SU-DHL-6 (cell line): ENCODE measurements around the gene TECTA.

ENCODE experiments used
- H2AFZ ChIP-seq: fragments of 200-600 bp; sonication (generic); 2 replicates; pipeline ENCODE4 v1.6.1; 2014; ENCODE audit warnings: low read depth, mild to moderate bottlenecking, moderate library complexity, mixed read lengths, antibody characterized with exemption, low read length; ENCODE audit not compliant: severe bottlenecking
- H3F3A ChIP-seq: fragments of 200-600 bp; shearing (Covaris generic); 2 replicates; pipeline ENCODE4 v1.6.0; 2016; ENCODE audit warnings: antibody characterized with exemption, mild to moderate bottlenecking; ENCODE audit not compliant: insufficient read depth
- H3K27ac ChIP-seq: fragments of 200-600 bp; sonication (generic); 2 replicates; pipeline ENCODE4 v1.5.1; 2016; ENCODE audit warnings: low read depth, mild to moderate bottlenecking, low read length, moderate library complexity, mixed read lengths
- H3K27me3 ChIP-seq: fragments of 200-600 bp; sonication (generic), shearing (Covaris generic); 2 replicates; pipeline ENCODE4 v1.6.0; 2014; ENCODE audit warnings: mild to moderate bottlenecking, low read length
- H3K36me3 ChIP-seq: fragments of 200-600 bp; sonication (generic); 2 replicates; pipeline ENCODE4 v1.6.1; 2014; ENCODE audit warnings: mild to moderate bottlenecking, low read length, mixed read lengths
- H3K4me2 ChIP-seq: fragments of 300-600, 200-600 bp; shearing (Covaris generic), sonication (generic); 2 replicates; pipeline ENCODE4 v1.6.0; 2014; ENCODE audit warnings: low read length, low read depth, mild to moderate bottlenecking; ENCODE audit not compliant: poor library complexity, severe bottlenecking
- H3K4me3 ChIP-seq: fragments of 200-600 bp; sonication (generic); 2 replicates; pipeline ENCODE4 v1.5.1; 2014; ENCODE audit warnings: antibody characterized with exemption, low read length, mild to moderate bottlenecking, mixed read lengths; ENCODE audit not compliant: insufficient read depth, poor library complexity, severe bottlenecking
- H3K79me2 ChIP-seq: fragments of 200-600 bp; sonication (generic); 2 replicates; pipeline ENCODE4 v1.6.1; 2014; ENCODE audit warnings: mild to moderate bottlenecking, low read length, moderate library complexity; ENCODE audit not compliant: insufficient read depth
- H3K9ac ChIP-seq: fragments of 200-600 bp; sonication (generic); 2 replicates; pipeline ENCODE4 v1.7.0; 2014; ENCODE audit warnings: mild to moderate bottlenecking, low read length
- H3K9me2 ChIP-seq: fragments of 200-600 bp; sonication (generic); replicated peaks from 2 replicates; pipeline ENCODE4 v1.6.1; 2014; ENCODE audit warnings: low read length; ENCODE audit not compliant: insufficient read depth
- H3K9me3 ChIP-seq: fragments of 200-600 bp; sonication (generic); 2 replicates; pipeline ENCODE4 v1.6.1; 2014; ENCODE audit warnings: low read length, mixed read lengths; ENCODE audit not compliant: insufficient read depth
- H4K20me1 ChIP-seq: fragments of 200-600 bp; sonication (generic); 2 replicates; pipeline ENCODE4 v1.6.1; 2014; ENCODE audit warnings: low read depth, mild to moderate bottlenecking, antibody characterized with exemption, low read length, moderate library complexity, mixed read lengths
- EZH2phosphoT487 ChIP-seq: fragments of 200-600 bp; sonication (generic), shearing (Covaris generic); conservative IDR thresholded peaks from 2 replicates; pipeline ENCODE4 v1.6.1; 2018; ENCODE audit warnings: mild to moderate bottlenecking, antibody characterized with exemption, low read length, moderate library complexity, mixed read lengths
- TF ChIP-seq, protein P1 (sequence below): fragments of 200-600 bp; sonication (generic); IDR thresholded peaks from one replicate; pipeline ENCODE4 v1.5.1; 2017; ENCODE audit warnings: antibody characterized with exemption, mild to moderate bottlenecking, low read length, moderate library complexity; ENCODE audit not compliant: insufficient read depth, poor library complexity, severe bottlenecking

The TECTA gene

DNA sequence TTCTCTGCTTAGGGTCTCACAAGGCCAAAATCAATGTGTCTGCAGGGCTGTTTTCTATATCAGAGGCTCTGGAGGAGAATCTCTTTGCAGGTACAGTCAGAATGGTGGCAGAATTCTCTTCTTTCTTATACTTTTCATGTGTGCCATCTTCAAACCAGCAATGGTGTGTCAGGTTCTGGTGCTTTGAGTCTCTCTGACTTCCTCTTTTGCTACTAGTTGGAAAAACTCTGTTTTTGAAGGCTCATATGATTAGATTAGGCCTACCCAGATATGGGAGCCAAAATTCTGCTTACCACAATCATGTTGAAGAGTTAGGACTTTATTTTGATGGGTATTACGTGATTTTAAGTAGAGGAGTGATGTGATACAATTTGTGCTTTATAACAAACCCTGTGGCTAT is 18.8 kb upstream of the TECTA start:
- no peaks in the 10 kb centered on the region for H4K20me1 ChIP-seq
- no peaks in the 10 kb centered on the region for H3K27me3 ChIP-seq
- no peaks in the 10 kb centered on the region for H3K79me2 ChIP-seq
- H3K36me3 ChIP-seq: no peaks in the 10 kb centered on the region
- H3K27ac ChIP-seq: no peak overlapping the region
- no peak overlapping the region for H2AFZ ChIP-seq
- no peak overlapping the region for H3K4me2 ChIP-seq
- no peaks in the 10 kb centered on the region for H3K9me2 ChIP-seq
- no peaks in the 10 kb centered on the region for H3F3A ChIP-seq
- H3K9me3 ChIP-seq: no peaks in the 10 kb centered on the region
- no peak overlapping the region for H3K9ac ChIP-seq
- no peak overlapping the region for H3K4me3 ChIP-seq
- TF ChIP-seq, protein P1, sequence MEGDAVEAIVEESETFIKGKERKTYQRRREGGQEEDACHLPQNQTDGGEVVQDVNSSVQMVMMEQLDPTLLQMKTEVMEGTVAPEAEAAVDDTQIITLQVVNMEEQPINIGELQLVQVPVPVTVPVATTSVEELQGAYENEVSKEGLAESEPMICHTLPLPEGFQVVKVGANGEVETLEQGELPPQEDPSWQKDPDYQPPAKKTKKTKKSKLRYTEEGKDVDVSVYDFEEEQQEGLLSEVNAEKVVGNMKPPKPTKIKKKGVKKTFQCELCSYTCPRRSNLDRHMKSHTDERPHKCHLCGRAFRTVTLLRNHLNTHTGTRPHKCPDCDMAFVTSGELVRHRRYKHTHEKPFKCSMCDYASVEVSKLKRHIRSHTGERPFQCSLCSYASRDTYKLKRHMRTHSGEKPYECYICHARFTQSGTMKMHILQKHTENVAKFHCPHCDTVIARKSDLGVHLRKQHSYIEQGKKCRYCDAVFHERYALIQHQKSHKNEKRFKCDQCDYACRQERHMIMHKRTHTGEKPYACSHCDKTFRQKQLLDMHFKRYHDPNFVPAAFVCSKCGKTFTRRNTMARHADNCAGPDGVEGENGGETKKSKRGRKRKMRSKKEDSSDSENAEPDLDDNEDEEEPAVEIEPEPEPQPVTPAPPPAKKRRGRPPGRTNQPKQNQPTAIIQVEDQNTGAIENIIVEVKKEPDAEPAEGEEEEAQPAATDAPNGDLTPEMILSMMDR: no peak
- no peak for TF ChIP-seq EZH2phosphoT487

DNA sequence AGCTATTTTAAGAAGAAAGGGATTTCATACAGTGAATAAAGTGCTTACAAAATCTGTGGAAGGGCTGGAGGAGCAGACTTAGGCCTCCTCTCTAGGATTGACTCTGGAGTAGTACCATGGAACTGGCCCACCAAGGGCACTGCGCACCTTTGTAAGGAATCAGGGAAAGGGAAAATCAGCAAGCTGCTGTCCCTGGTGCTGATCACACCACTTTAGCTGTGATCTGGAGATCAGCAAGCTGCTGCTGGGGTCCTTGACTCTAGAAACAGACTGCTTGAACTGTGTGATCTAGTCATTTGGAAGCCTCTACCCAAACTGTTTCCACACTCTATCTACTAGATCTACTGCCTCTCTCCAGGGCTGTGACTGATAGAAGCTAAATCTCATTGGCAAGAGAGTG is 18.4 kb upstream of the TECTA start:
- no peak overlapping the region for H3K4me3 ChIP-seq
- no peak overlapping the region for H3K4me2 ChIP-seq
- H3K36me3 ChIP-seq: no peaks in the 10 kb centered on the region
- no peak overlapping the region for H3K27ac ChIP-seq
- H3F3A ChIP-seq: no peaks in the 10 kb centered on the region
- TF ChIP-seq, protein P1: no peak
- no peak for TF ChIP-seq EZH2phosphoT487
- H3K9ac ChIP-seq: no peak overlapping the region
- no peaks in the 10 kb centered on the region for H3K9me3 ChIP-seq
- H3K9me2 ChIP-seq: no peaks in the 10 kb centered on the region
- H3K27me3 ChIP-seq: no peaks in the 10 kb centered on the region
- H3K79me2 ChIP-seq: no peaks in the 10 kb centered on the region
- no peak overlapping the region for H2AFZ ChIP-seq
- H4K20me1 ChIP-seq: no peaks in the 10 kb centered on the region

- H3K27me3 ChIP-seq: no peaks in the 10 kb centered on the region
- H3K9ac ChIP-seq: no peak overlapping the region
- TF ChIP-seq, protein P1: no peak
- no peak for TF ChIP-seq EZH2phosphoT487
- no peak overlapping the region for H3K4me3 ChIP-seq
- no peaks in the 10 kb centered on the region for H3K9me2 ChIP-seq
- no peak overlapping the region for H3K4me2 ChIP-seq
- no peak overlapping the region for H2AFZ ChIP-seq
- no peaks in the 10 kb centered on the region for H3F3A ChIP-seq
- no peaks in the 10 kb centered on the region for H3K9me3 ChIP-seq
- H3K27ac ChIP-seq: no peak overlapping the region
- 0 out of 2 replicates have a peak, but pooled peaks cover 2% of the 10 kb centered on the region for H3K36me3 ChIP-seq
- H3K79me2 ChIP-seq: no peaks in the 10 kb centered on the region
- no peaks in the 10 kb centered on the region for H4K20me1 ChIP-seq
Measured at GRCh38 chr11:121086866-121087265, 14.2 kb upstream of the TECTA start.
